ENCODE data around the gene DIAPH2. TPM values are rescaled to one million over a fixed set of nuclear protein-coding genes. Genes with fewer than 3 reads are reported as not detected.

The DIAPH2 gene
- total RNA-seq, 1 experiment from 2014 or later, result 10.9 TPM

- H3K27ac ChIP-seq (ENCODE audit: low read depth, low read length), result no peak overlapping the region
- intact Hi-C loops (cut with micrococcal nuclease), result no loop called here
- H2AFZ ChIP-seq (ENCODE audit: low read depth, low read length, poor library complexity, severe bottlenecking), result no peak overlapping the region
- DNase-seq (ENCODE audit: low read depth, low spot score) (no peak), ATAC-seq (no peak)
- no peak for TF ChIP-seq JUND (IDR thresholded peaks at IDR 0.05)
- no peak for TF ChIP-seq ATF3 (IDR thresholded peaks at IDR 0.05)
- no peak for TF ChIP-seq CBX3 (IDR thresholded peaks at IDR 0.05; ENCODE audit: low read depth)
- ChIA-PET RAD21 (ENCODE audit: low non-redundant PET in 1 of 2, low total read pairs in 2 of 2, uncharacterized antibody in 2 of 2, unreplicated experiment in 2 of 2) (no interaction called here), POLR2A (no interaction called here), CTCF (no interaction called here)
- no peaks in the 10 kb centered on the region for H3K36me3 ChIP-seq (ENCODE audit: control insufficient read depth in 1 of 2, insufficient read depth in 2 of 2, low read length in 2 of 2)
- no peak overlapping the region for H3K4me3 ChIP-seq (replicated peaks in 1 of 2; ENCODE audit: low read depth in 1 of 2, low read length in 2 of 2)
- H4K20me1 ChIP-seq (ENCODE audit: insufficient read depth), result no peaks in the 10 kb centered on the region
- H3K4me2 ChIP-seq (ENCODE audit: low read length), result no peak overlapping the region
- BruUV-seq (replicated peaks), result no TSS peak
- no peak overlapping the region for H3K9ac ChIP-seq (ENCODE audit: low read length)
- no peaks in the 10 kb centered on the region for H3K9me3 ChIP-seq (ENCODE audit: control insufficient read depth in 1 of 2, insufficient read depth in 1 of 2, low read depth in 1 of 2, low read length in 2 of 2)
- H3K27me3 ChIP-seq (ENCODE audit: insufficient read depth, low read length), result no peaks in the 10 kb centered on the region
- no peaks in the 10 kb centered on the region for H3K4me1 ChIP-seq (ENCODE audit: control insufficient read depth in 1 of 2, insufficient read depth in 2 of 2, low read length in 2 of 2)
- no peaks in the 10 kb centered on the region for H3K79me2 ChIP-seq (ENCODE audit: insufficient read depth, low read length)
- no peaks in the 10 kb centered on the region for H3K9me2 ChIP-seq (ENCODE audit: insufficient read depth)
These were observed 599.9 kb downstream of the DIAPH2 start for GRCh38 chrX:97284531-97284930.

DNA sequence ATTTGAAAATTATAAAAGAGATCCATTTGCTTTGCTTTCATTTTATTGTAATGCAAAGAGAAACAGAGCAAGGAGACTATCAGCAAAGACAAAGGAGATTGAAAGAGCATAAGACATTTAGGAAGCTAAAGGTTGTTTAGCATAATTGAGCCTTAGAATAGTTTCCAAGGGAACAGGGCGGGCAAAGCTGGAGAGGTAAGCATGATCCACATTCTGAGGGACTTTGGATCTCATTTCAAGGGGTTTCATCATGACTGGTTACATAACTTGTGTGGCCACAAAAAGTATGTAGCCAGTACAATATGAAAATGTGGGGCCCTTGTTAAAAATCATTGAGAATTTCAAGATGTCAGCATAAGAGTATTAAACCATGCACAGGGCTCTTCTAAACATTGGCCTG, 605.6 kb downstream of the DIAPH2 start:
- H3K4me2 ChIP-seq (ENCODE audit: low read length), result no peak overlapping the region
- no peaks in the 10 kb centered on the region for H3K9me2 ChIP-seq (ENCODE audit: insufficient read depth)
- H3K79me2 ChIP-seq (ENCODE audit: insufficient read depth, low read length), result no peaks in the 10 kb centered on the region
- H3K36me3 ChIP-seq (ENCODE audit: control insufficient read depth in 1 of 2, insufficient read depth in 2 of 2, low read length in 2 of 2), result no peaks in the 10 kb centered on the region
- no peak for DNase-seq (ENCODE audit: low read depth, low spot score)
- H3K27me3 ChIP-seq (ENCODE audit: insufficient read depth, low read length), result no peaks in the 10 kb centered on the region
- no peak overlapping the region for H2AFZ ChIP-seq (ENCODE audit: low read depth, low read length, poor library complexity, severe bottlenecking)
- no peaks in the 10 kb centered on the region for H3K9me3 ChIP-seq (ENCODE audit: control insufficient read depth in 1 of 2, insufficient read depth in 1 of 2, low read depth in 1 of 2, low read length in 2 of 2)
- H3K9ac ChIP-seq (ENCODE audit: low read length), result no peak overlapping the region
- intact Hi-C loops (cut with micrococcal nuclease), result no loop called here
- RAD21 ChIA-PET (ENCODE audit: low non-redundant PET in 1 of 2, low total read pairs in 2 of 2, uncharacterized antibody in 2 of 2, unreplicated experiment in 2 of 2), result no interaction called here
- no peaks in the 10 kb centered on the region for H4K20me1 ChIP-seq (ENCODE audit: insufficient read depth)
- no peak overlapping the region for H3K27ac ChIP-seq (ENCODE audit: low read depth, low read length)
- no peak overlapping the region for H3K4me3 ChIP-seq (replicated peaks in 1 of 2; ENCODE audit: low read depth in 1 of 2, low read length in 2 of 2)
- ATAC-seq, result no peak
- BruUV-seq (replicated peaks), result no TSS peak
- POLR2A ChIA-PET, result no interaction called here
- H3K4me1 ChIP-seq (ENCODE audit: control insufficient read depth in 1 of 2, insufficient read depth in 2 of 2, low read length in 2 of 2), result no peaks in the 10 kb centered on the region
- CTCF ChIA-PET, result no interaction called here
- TF ChIP-seq TCF7L2 (IDR thresholded peaks at IDR 0.05; ENCODE audit: borderline replicate concordance, extremely low read depth, insufficient read depth, insufficient read length) (no peak), RAD21 (IDR thresholded peaks at IDR 0.05; ENCODE audit: low read depth) (no peak), SRF (IDR thresholded peaks at IDR 0.05; ENCODE audit: low read depth) (no peak), SIN3A (IDR thresholded peaks at IDR 0.05; ENCODE audit: low read depth) (no peak), EZH2phosphoT487 (IDR thresholded peaks at IDR 0.05; ENCODE audit: borderline replicate concordance) (no peak), YY1 (IDR thresholded peaks at IDR 0.05; ENCODE audit: extremely low read depth, insufficient replicate concordance, low read depth, low read length) (no peak), MAX (IDR thresholded peaks at IDR 0.05) (no peak), REST (IDR thresholded peaks at IDR 0.05; ENCODE audit: low read depth) (no peak), POLR2A (IDR thresholded peaks at IDR 0.05; ENCODE audit: borderline replicate concordance, extremely low read depth, insufficient read depth, insufficient read length) (no peak), ZNF274 (IDR thresholded peaks at IDR 0.05; ENCODE audit: low read depth, low read length) (no peak), CBX3 (IDR thresholded peaks at IDR 0.05; ENCODE audit: low read depth) (no peak), CTCF (IDR thresholded peaks at IDR 0.05 in 2 of 3, conservative IDR thresholded peaks at IDR 0.05 in 1 of 3; ENCODE audit: borderline replicate concordance in 1 of 3, insufficient read depth in 1 of 3, low read depth in 2 of 3, low read length in 2 of 3) (no peak), JUND (IDR thresholded peaks at IDR 0.05) (no peak), EGR1 (IDR thresholded peaks at IDR 0.05; ENCODE audit: low read depth) (no peak), POLR2AphosphoS5 (IDR thresholded peaks at IDR 0.05; ENCODE audit: low read depth, low read length) (no peak), ZFX (IDR thresholded peaks at IDR 0.05) (no peak), FOSL1 (IDR thresholded peaks at IDR 0.05; ENCODE audit: low read depth) (no peak)

Measured in HCT116 (cell line).